PFSK-1 (cell line): ENCODE measurements around the gene RTN1.

Experiments used
- FOXP2 ChIP-seq: optimal IDR thresholded peaks from 2 replicates; pipeline ENCODE3; 2011; ENCODE audit warnings: borderline replicate concordance, control low read depth, inconsistent platforms; ENCODE audit not compliant: insufficient read depth; ENCODE audit errors: extremely low read length, extremely low read depth
- POLR2AphosphoS5 ChIP-seq: IDR thresholded peaks from 2 replicates; pipeline ENCODE4 v1.6.1; 2012; ENCODE audit warnings: low read depth, mild to moderate bottlenecking, control low read depth, low read length, moderate library complexity

- no peak for TF ChIP-seq FOXP2
- no peak for TF ChIP-seq POLR2AphosphoS5
These were observed 284.6 kb downstream of the RTN1 start for GRCh38 chr14:59585891-59586554.
